ENCODE results near the gene PIEZO1. TPM values are rescaled to one million over a fixed set of nuclear protein-coding genes. Genes with fewer than 3 reads are reported as not detected.

The PIEZO1 gene
- total RNA-seq, 2 donors from 2014 or later = 84.1 to 97.0 TPM

- TF ChIP-seq CTCF (conservative IDR thresholded peaks at IDR 0.05) = no peak
- DNase-seq = no peak
- H3K27me3 ChIP-seq (ENCODE audit: control insufficient read depth, insufficient read depth, low read length, poor library complexity, severe bottlenecking) = peaks cover 35% of the 10 kb centered on the region
- no peak overlapping the region for H3K4me3 ChIP-seq (ENCODE audit: low read length)
- no peaks in the 10 kb centered on the region for H3K9me3 Mint-ChIP-seq
- peak overlapping the region; percentile 57 for H3K4me3 Mint-ChIP-seq
- no peak overlapping the region for H3K27ac Mint-ChIP-seq
- no peaks in the 10 kb centered on the region for H3K4me1 ChIP-seq (ENCODE audit: control insufficient read depth, insufficient read depth, low read length)
- WGBS, 2 experiments (ENCODE audit: insufficient coverage in 1 of 2, insufficient read length in 1 of 2) = 68 to 76% methylated on average over 4 to 10 of the region's 10 CpGs
- no peak overlapping the region for H3K27ac ChIP-seq (ENCODE audit: low read depth, low read length)
- H3K36me3 ChIP-seq (ENCODE audit: control insufficient read depth, insufficient read depth, low read length) = no peaks in the 10 kb centered on the region
- no peaks in the 10 kb centered on the region for H3K36me3 Mint-ChIP-seq (ENCODE audit: low read depth)
- peaks cover 10% of the 10 kb centered on the region for H3K4me1 Mint-ChIP-seq
- peaks cover 40% of the 10 kb centered on the region for H3K27me3 Mint-ChIP-seq (ENCODE audit: insufficient read depth)
- no peaks in the 10 kb centered on the region for H3K9me3 ChIP-seq (ENCODE audit: control insufficient read depth, low read length)
- H3K9ac ChIP-seq (ENCODE audit: extremely low read depth, low read length, poor library complexity, severe bottlenecking) = no peak overlapping the region
These were observed 97.8 kb downstream of the PIEZO1 start for GRCh38 chr16:88687254-88687576.

- no peak for TF ChIP-seq CTCF (conservative IDR thresholded peaks at IDR 0.05)
- Mint-ChIP-seq H3K27ac (no peak within 1 kb of the TSS), H3K27me3 (ENCODE audit: insufficient read depth) (peaks cover 40% of the 10 kb centered on the region), H3K4me1 (peaks cover 10% of the 10 kb centered on the region), H3K9me3 (no peaks in the 10 kb centered on the region), H3K4me3 (peak within 1 kb of the TSS; percentile 57), H3K36me3 (ENCODE audit: low read depth) (no peaks in the 10 kb centered on the region)
- H3K4me1 ChIP-seq (ENCODE audit: control insufficient read depth, insufficient read depth, low read length) = no peaks in the 10 kb centered on the region
- no peaks in the 10 kb centered on the region for H3K9me3 ChIP-seq (ENCODE audit: control insufficient read depth, low read length)
- no peak within 1 kb of the TSS for H3K27ac ChIP-seq (ENCODE audit: low read depth, low read length)
- 9 to 10% methylated on average over 46 to 65 of the region's 65 CpGs for WGBS, 2 experiments (ENCODE audit: insufficient coverage in 1 of 2, insufficient read length in 1 of 2)
- peak; percentile 98 for DNase-seq
- no peak within 1 kb of the TSS for H3K9ac ChIP-seq (ENCODE audit: extremely low read depth, low read length, poor library complexity, severe bottlenecking)
- H3K36me3 ChIP-seq (ENCODE audit: control insufficient read depth, insufficient read depth, low read length) = no peaks in the 10 kb centered on the region
- H3K27me3 ChIP-seq (ENCODE audit: control insufficient read depth, insufficient read depth, low read length, poor library complexity, severe bottlenecking) = peaks cover 35% of the 10 kb centered on the region
- H3K4me3 ChIP-seq (ENCODE audit: low read length) = peak within 1 kb of the TSS; percentile 76
These were observed 98.4 kb downstream of the PIEZO1 start, which contains the start of gene SNAI3 for GRCh38 chr16:88686439-88687253. Gene SNAI3, minus strand, starts transcription at chr16:88686507. Its CDS starts 101 bp downstream, at chr16:88686406.

- Histone ChIP-seq H3K36me3 (ENCODE audit: control insufficient read depth, insufficient read depth, low read length) (no peaks in the 10 kb centered on the region), H3K9me3 (ENCODE audit: control insufficient read depth, low read length) (no peaks in the 10 kb centered on the region), H3K9ac (ENCODE audit: extremely low read depth, low read length, poor library complexity, severe bottlenecking) (no peak overlapping the region), H3K27ac (ENCODE audit: low read depth, low read length) (no peak overlapping the region), H3K4me3 (ENCODE audit: low read length) (peak overlapping the region; percentile 76), H3K27me3 (ENCODE audit: control insufficient read depth, insufficient read depth, low read length, poor library complexity, severe bottlenecking) (peaks cover 35% of the 10 kb centered on the region), H3K4me1 (ENCODE audit: control insufficient read depth, insufficient read depth, low read length) (no peaks in the 10 kb centered on the region)
- peak overlapping the region; percentile 57 for H3K4me3 Mint-ChIP-seq
- no peaks in the 10 kb centered on the region for H3K36me3 Mint-ChIP-seq (ENCODE audit: low read depth)
- H3K4me1 Mint-ChIP-seq = peaks cover 10% of the 10 kb centered on the region
- peaks cover 40% of the 10 kb centered on the region for H3K27me3 Mint-ChIP-seq (ENCODE audit: insufficient read depth)
- DNase-seq = no peak
- no peak for TF ChIP-seq CTCF (conservative IDR thresholded peaks at IDR 0.05)
- no peak overlapping the region for H3K27ac Mint-ChIP-seq
- WGBS, 2 experiments (ENCODE audit: insufficient coverage in 1 of 2, insufficient read length in 1 of 2) = 0 to 1% methylated on average over 6 to 25 of the region's 25 CpGs
- H3K9me3 Mint-ChIP-seq = no peaks in the 10 kb centered on the region
These were observed 99.0 kb downstream of the PIEZO1 start for GRCh38 chr16:88686062-88686438.

Measured in endodermal cell (in vitro differentiated cells).